OCI-LY7 (cell line): Measurements from ENCODE around the gene CREB5. TPM values are rescaled to one million over a fixed set of nuclear protein-coding genes. Genes with fewer than 3 reads are reported as not detected.

Experiments
- BruUV-seq: library from RNA; stranded (reverse); fragments of 400-500 nt; replicated peaks from 2 replicates; lab custom pipeline; 2021; lab: Mats Ljungman, UMichigan
- CTCF ChIA-PET: fragments of 300-600 bp; sonication (Branson Sonifier 250); formaldehyde crosslinking; loops from one replicate; lab custom pipeline; 2022; ENCODE audit warnings: antibody characterized with exemption; ENCODE audit not compliant: unreplicated experiment; lab: Charles Lee
- POLR2A ChIA-PET: fragments of 300-600 bp; sonication (Branson Sonifier 250); formaldehyde crosslinking; loops from one replicate; lab custom pipeline; 2022; ENCODE audit warnings: antibody characterized with exemption; lab: Charles Lee
- DNase-seq: peaks from one replicate; pipeline ENCODE4 v3.0.0-alpha.2; 2015; ENCODE audit warnings: low spot score
- H2AFZ ChIP-seq: fragments of 200-600 bp; sonication (generic), shearing (Covaris generic); 2 replicates; pipeline ENCODE4 v1.6.1; 2014; ENCODE audit warnings: mild to moderate bottlenecking, antibody characterized with exemption, low read length, moderate library complexity
- H3K27ac ChIP-seq: fragments of 200-600 bp; sonication (generic); 2 replicates; pipeline ENCODE4 v1.5.1; 2014; ENCODE audit warnings: mixed run types, low read depth, mild to moderate bottlenecking, moderate library complexity, low read length, inconsistent platforms; ENCODE audit not compliant: poor library complexity, severe bottlenecking
- H3K36me3 ChIP-seq: fragments of 200-600 bp; sonication (generic); 2 replicates; pipeline ENCODE4 v1.6.1; 2014; ENCODE audit warnings: mild to moderate bottlenecking, antibody characterized with exemption, low read length, moderate library complexity, mixed read lengths; ENCODE audit not compliant: insufficient read depth
- H3K4me1 ChIP-seq: fragments of 200-600 bp; sonication (generic); 2 replicates; pipeline ENCODE4 v1.5.1; 2014; ENCODE audit warnings: mild to moderate bottlenecking, low read length; ENCODE audit not compliant: insufficient read depth, poor library complexity, severe bottlenecking
- H3K4me2 ChIP-seq: fragments of 200-600 bp; sonication (generic); 2 replicates; pipeline ENCODE4 v1.6.1; 2014; ENCODE audit warnings: mild to moderate bottlenecking, low read length
- H3K4me3 ChIP-seq: fragments of 200-600 bp; sonication (generic); 2 replicates; pipeline ENCODE4 v1.5.1; 2014; ENCODE audit warnings: mild to moderate bottlenecking, low read depth, low read length; ENCODE audit not compliant: poor library complexity, severe bottlenecking
- H3K79me2 ChIP-seq: fragments of 200-600 bp; sonication (generic); 2 replicates; pipeline ENCODE4 v1.6.1; 2016; ENCODE audit warnings: low read depth, mild to moderate bottlenecking, low read length, moderate library complexity, mixed read lengths; ENCODE audit not compliant: insufficient read depth
- H3K9me2 ChIP-seq: fragments of 200-600 bp; sonication (generic); 2 replicates; pipeline ENCODE4 v1.6.1; 2016; ENCODE audit warnings: mild to moderate bottlenecking, low read length, mixed read lengths; ENCODE audit not compliant: insufficient read depth
- H3K9me3 ChIP-seq: fragments of 200-600 bp; sonication (generic); 2 replicates; pipeline ENCODE4 v1.6.1; 2014; ENCODE audit warnings: mild to moderate bottlenecking, mixed run types, low read length, mixed read lengths
- H4K20me1 ChIP-seq: fragments of 200-600 bp; sonication (generic); 2 replicates; pipeline ENCODE4 v1.6.1; 2014; ENCODE audit warnings: mild to moderate bottlenecking, antibody characterized with exemption, low read length, moderate library complexity, mixed read lengths; ENCODE audit not compliant: insufficient read depth
- CTCF ChIP-seq: fragments of 200-600 bp; sonication (generic); conservative IDR thresholded peaks from 2 replicates; pipeline ENCODE4 v1.5.1; 2014; ENCODE audit warnings: mild to moderate bottlenecking, antibody characterized with exemption, low read length, moderate library complexity, mixed read lengths
- EZH2phosphoT487 ChIP-seq: fragments of 200-600 bp; sonication (generic); IDR thresholded peaks from 2 replicates; pipeline ENCODE4 v1.6.1; 2018; ENCODE audit warnings: low read depth, borderline replicate concordance, mild to moderate bottlenecking, mixed run types, antibody characterized with exemption, low read length, moderate library complexity, mixed read lengths
- intact Hi-C: fragments of 100-400 bp; cut with micrococcal nuclease; formaldehyde crosslinking; loops from one replicate; pipeline ENCODE4 v1.10.0; 2022; ENCODE audit not compliant: unreplicated experiment
- total RNA-seq, 2 experiments: library from RNA; depleted of rRNA in 1 of 2; stranded (reverse); fragments of >200 nt in 1 of 2; shearing (Covaris generic) in 1 of 2; gene quantifications; 2 replicates each; pipeline ENCODE4 v1.2.3, GENCODE V29; 2014 to 2022

Gene CREB5
- total RNA-seq, 2 experiments from 2014 or later, result 2.0 to 13.3 TPM

- H3K4me3 ChIP-seq, result no peak overlapping the region
- DNase-seq, result no peak
- BruUV-seq, result no TSS peak
- no peak overlapping the region for H2AFZ ChIP-seq
- no peak overlapping the region for H3K4me2 ChIP-seq
- no peaks in the 10 kb centered on the region for H4K20me1 ChIP-seq
- no peaks in the 10 kb centered on the region for H3K9me3 ChIP-seq
- CTCF ChIA-PET, result no interaction called here
- no peaks in the 10 kb centered on the region for H3K79me2 ChIP-seq
- no peaks in the 10 kb centered on the region for H3K9me2 ChIP-seq
- intact Hi-C loops, result no loop called here
- H3K27ac ChIP-seq, result no peak overlapping the region
- POLR2A ChIA-PET, result interaction anchor here (0.8 to 1.6 kb wide), 2 partner anchors 13 to 63 kb away, joined by 3 to 5 read pairs; no protein-coding TSS in a partner anchor
- no peaks in the 10 kb centered on the region for H3K36me3 ChIP-seq
- no peak for TF ChIP-seq EZH2phosphoT487
- TF ChIP-seq CTCF, result no peak
- no peaks in the 10 kb centered on the region for H3K4me1 ChIP-seq
These were observed 75.2 kb downstream of the CREB5 start for GRCh38 chr7:28487487-28487886.

- intact Hi-C loops, result no loop called here
- Histone ChIP-seq H3K4me1 (no peaks in the 10 kb centered on the region), H3K9me3 (no peaks in the 10 kb centered on the region), H2AFZ (no peak overlapping the region), H3K4me2 (no peak overlapping the region), H4K20me1 (no peaks in the 10 kb centered on the region), H3K79me2 (no peaks in the 10 kb centered on the region), H3K36me3 (no peaks in the 10 kb centered on the region), H3K9me2 (no peaks in the 10 kb centered on the region), H3K27ac (no peak overlapping the region), H3K4me3 (no peak overlapping the region)
- ChIA-PET POLR2A (interaction anchor here (0.7 to 1.5 kb wide), 3 partner anchors 8 to 980 kb away, joined by 3 to 7 read pairs (median 6); no protein-coding TSS in a partner anchor), CTCF (no interaction called here)
- no peak for TF ChIP-seq CTCF
- no peak for TF ChIP-seq EZH2phosphoT487
- BruUV-seq, result no TSS peak
- DNase-seq, result no peak
These were observed 75.9 kb downstream of the CREB5 start for GRCh38 chr7:28488061-28488791.

- TF ChIP-seq EZH2phosphoT487, result no peak
- Histone ChIP-seq H3K27ac (no peak overlapping the region), H2AFZ (0 out of 2 replicates have a peak overlapping the region, but pooled peaks have one; percentile 10), H3K4me2 (no peak overlapping the region), H3K4me3 (no peak overlapping the region), H3K9me3 (no peaks in the 10 kb centered on the region), H3K4me1 (no peaks in the 10 kb centered on the region), H3K36me3 (no peaks in the 10 kb centered on the region), H3K79me2 (no peaks in the 10 kb centered on the region), H3K9me2 (no peaks in the 10 kb centered on the region), H4K20me1 (no peaks in the 10 kb centered on the region)
- no peak for DNase-seq
- ChIA-PET CTCF (no interaction called here), POLR2A (interaction anchor here (0.6 kb wide), 1 partner anchor 56 kb away, joined by 4 read pairs; no protein-coding TSS in a partner anchor)
- BruUV-seq, result no TSS peak
- intact Hi-C loops, result no loop called here
These were observed 78.5 kb downstream of the CREB5 start for GRCh38 chr7:28490831-28491230.
